Measurements from ENCODE around the gene FOXC1.

FOXC1 gene

GRCh38 chr6:1622851-1623768 is 13.4 kb downstream of the FOXC1 start:
- H3K9me3 ChIP-seq (ENCODE audit: control extremely low read depth in 1 of 5, control insufficient read depth in 4 of 5, insufficient read depth in 2 of 5, low read depth in 1 of 5, low read length in 4 of 5): peaks cover 0 to 5% (median 0%) of the 10 kb centered on the region in 5 experiments
- H3K4me1 ChIP-seq (ENCODE audit: control extremely low read depth in 1 of 4, control insufficient read depth in 4 of 4, insufficient read depth in 4 of 4, low read length in 3 of 4): peaks cover 0 to 31% (median 26%) of the 10 kb centered on the region in 4 experiments
- DNase-seq: no peak
- 100% methylated on average over 4 of the region's 8 CpGs for WGBS (ENCODE audit: insufficient coverage)
- H3K36me3 ChIP-seq (ENCODE audit: control insufficient read depth in 4 of 4, insufficient read depth in 4 of 4, low read length in 3 of 4): peaks cover 0 to 22% (median 3%) of the 10 kb centered on the region in 4 experiments
- no peak overlapping the region for H3K4me3 ChIP-seq (ENCODE audit: control insufficient read depth in 1 of 7, extremely low read depth in 1 of 7, insufficient read depth in 4 of 7, low read depth in 2 of 7, low read length in 6 of 7)
- ChIA-PET POLR2A (no interaction called here), CTCF (interaction anchor here (1.1 to 1.3 kb wide), 2 partner anchors 8 to 16 kb away, joined by 5 to 8 read pairs; no protein-coding TSS in a partner anchor)
- H3K27me3 ChIP-seq (replicated peaks in 2 of 5; ENCODE audit: control insufficient read depth in 4 of 5, insufficient read depth in 5 of 5, low read length in 4 of 5): peaks cover 32 to 100% (median 71%) of the 10 kb centered on the region in 5 experiments
- no peak overlapping the region for H3K27ac ChIP-seq (ENCODE audit: insufficient read depth in 1 of 2, low read depth in 1 of 2, low read length in 2 of 2, poor library complexity in 1 of 2, severe bottlenecking in 2 of 2)

DNA sequence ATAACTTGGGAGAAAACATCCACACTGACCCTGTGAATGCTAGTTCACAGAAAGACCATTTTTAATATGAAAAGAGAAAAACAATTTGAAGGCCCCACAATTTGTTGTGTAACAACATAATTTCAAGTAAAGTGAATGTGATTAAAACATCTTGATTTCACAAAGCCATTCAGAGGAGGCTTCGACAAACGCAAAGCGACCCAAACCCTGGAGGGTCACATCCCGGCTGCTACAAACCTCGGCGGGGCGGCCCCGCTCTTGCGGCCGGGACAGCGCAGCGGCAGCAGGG is 14.0 kb downstream of the FOXC1 start:
- POLR2A ChIA-PET: no interaction called here
- CTCF ChIA-PET: interaction anchor here (1.1 to 1.3 kb wide), 3 partner anchors 9 to 17 kb away, joined by 3 to 8 read pairs (median 5); no protein-coding TSS in a partner anchor
- Histone ChIP-seq H3K36me3 (ENCODE audit: control insufficient read depth in 4 of 4, insufficient read depth in 4 of 4, low read length in 3 of 4) (peaks cover 0 to 22% (median 3%) of the 10 kb centered on the region in 4 experiments), H3K27ac (ENCODE audit: insufficient read depth in 1 of 2, low read depth in 1 of 2, low read length in 2 of 2, poor library complexity in 1 of 2, severe bottlenecking in 2 of 2) (no peak overlapping the region), H3K4me1 (ENCODE audit: control extremely low read depth in 1 of 4, control insufficient read depth in 4 of 4, insufficient read depth in 4 of 4, low read length in 3 of 4) (peaks cover 0 to 31% (median 26%) of the 10 kb centered on the region in 4 experiments), H3K9me3 (ENCODE audit: control extremely low read depth in 1 of 5, control insufficient read depth in 4 of 5, insufficient read depth in 2 of 5, low read depth in 1 of 5, low read length in 4 of 5) (peaks cover 0 to 5% (median 0%) of the 10 kb centered on the region in 5 experiments), H3K27me3 (replicated peaks in 2 of 5; ENCODE audit: control insufficient read depth in 4 of 5, insufficient read depth in 5 of 5, low read length in 4 of 5) (peaks cover 32 to 100% (median 70%) of the 10 kb centered on the region in 5 experiments), H3K4me3 (ENCODE audit: control insufficient read depth in 1 of 7, extremely low read depth in 1 of 7, insufficient read depth in 4 of 7, low read depth in 2 of 7, low read length in 6 of 7) (no peak overlapping the region)
- WGBS (ENCODE audit: insufficient coverage): 95% methylated on average over 11 of the region's 12 CpGs
- no peak for DNase-seq

- H3K4me1 ChIP-seq (ENCODE audit: control extremely low read depth in 1 of 4, control insufficient read depth in 4 of 4, insufficient read depth in 4 of 4, low read length in 3 of 4): peaks cover 0 to 31% (median 26%) of the 10 kb centered on the region in 4 experiments
- DNase-seq: peak in 2 of 3 donors; percentile 70 to 74
- H3K4me3 ChIP-seq (ENCODE audit: control insufficient read depth in 1 of 7, extremely low read depth in 1 of 7, insufficient read depth in 4 of 7, low read depth in 2 of 7, low read length in 6 of 7): peak overlapping the region; percentile 24 to 81 (median 62)
- peaks cover 32 to 100% (median 68%) of the 10 kb centered on the region in 5 experiments for H3K27me3 ChIP-seq (replicated peaks in 2 of 5; ENCODE audit: control insufficient read depth in 4 of 5, insufficient read depth in 5 of 5, low read length in 4 of 5)
- H3K36me3 ChIP-seq (ENCODE audit: control insufficient read depth in 4 of 4, insufficient read depth in 4 of 4, low read length in 3 of 4): peaks cover 0 to 22% (median 3%) of the 10 kb centered on the region in 4 experiments
- POLR2A ChIA-PET: interaction anchor here (1.0 kb wide), 2 partner anchors 9 to 13 kb away, joined by 3 read pairs; no protein-coding TSS in a partner anchor
- H3K27ac ChIP-seq (ENCODE audit: insufficient read depth in 1 of 2, low read depth in 1 of 2, low read length in 2 of 2, poor library complexity in 1 of 2, severe bottlenecking in 2 of 2): no peak overlapping the region
- WGBS (ENCODE audit: insufficient coverage): 32% methylated on average over 53 of the region's 66 CpGs
- H3K9me3 ChIP-seq (ENCODE audit: control extremely low read depth in 1 of 5, control insufficient read depth in 4 of 5, insufficient read depth in 2 of 5, low read depth in 1 of 5, low read length in 4 of 5): peaks cover 0 to 5% (median 0%) of the 10 kb centered on the region in 5 experiments
- CTCF ChIA-PET: interaction anchor here (0.7 to 1.3 kb wide), 4 partner anchors 9 to 735 kb away, joined by 3 to 8 read pairs (median 5); no protein-coding TSS in a partner anchor
These were observed 14.5 kb downstream of the FOXC1 start for GRCh38 chr6:1624058-1624850.

DNA sequence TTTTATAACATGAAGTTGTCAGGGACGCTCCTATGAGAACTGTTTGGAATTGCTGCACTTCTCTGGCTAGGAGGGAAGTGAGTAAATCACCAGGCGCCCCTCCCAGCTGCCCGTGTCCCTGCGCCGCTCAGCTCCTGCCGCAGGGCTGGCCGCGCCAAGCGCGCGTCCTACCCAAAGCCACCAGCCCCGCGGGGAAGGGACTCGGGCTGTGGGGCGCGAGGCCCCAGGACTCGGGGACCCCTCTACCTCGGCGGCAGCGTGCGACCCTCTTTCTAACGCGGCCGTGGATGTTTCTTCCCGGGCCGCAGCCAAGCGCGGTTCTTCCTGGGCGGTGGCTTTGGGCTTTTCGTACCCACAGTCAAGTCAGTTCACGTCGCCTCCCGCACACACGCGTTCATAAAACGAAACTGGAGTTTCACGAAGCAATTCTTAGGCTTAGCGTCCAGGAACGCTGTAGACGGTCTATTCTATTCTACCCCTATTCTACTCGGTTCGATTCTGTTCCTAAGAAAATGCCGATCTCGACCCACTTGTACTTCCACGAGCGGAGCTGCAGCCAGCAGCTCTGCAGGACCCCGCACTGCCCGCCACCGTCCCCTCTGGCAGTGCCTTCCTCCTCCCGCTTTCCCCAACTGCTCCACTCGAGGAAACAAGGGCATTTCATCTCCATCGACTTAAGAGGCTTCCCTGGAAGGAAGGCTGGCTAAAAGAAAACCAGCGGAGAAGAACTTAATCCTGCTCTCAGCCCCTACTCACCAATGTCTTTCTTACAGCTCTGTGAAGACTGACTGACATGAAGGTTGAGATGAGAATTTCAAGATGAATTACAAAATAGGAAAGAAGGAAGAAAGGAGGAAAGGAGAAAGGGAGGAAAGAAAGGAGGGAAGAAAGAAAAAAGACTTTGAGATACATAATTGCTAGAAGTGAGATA is 15.4 kb downstream of the FOXC1 start:
- H3K36me3 ChIP-seq (ENCODE audit: control insufficient read depth in 4 of 4, insufficient read depth in 4 of 4, low read length in 3 of 4): peaks cover 0 to 24% (median 3%) of the 10 kb centered on the region in 4 experiments
- H3K9me3 ChIP-seq (ENCODE audit: control extremely low read depth in 1 of 5, control insufficient read depth in 4 of 5, insufficient read depth in 2 of 5, low read depth in 1 of 5, low read length in 4 of 5): peaks cover 0 to 5% (median 0%) of the 10 kb centered on the region in 5 experiments
- H3K4me3 ChIP-seq (ENCODE audit: control insufficient read depth in 1 of 7, extremely low read depth in 1 of 7, insufficient read depth in 4 of 7, low read depth in 2 of 7, low read length in 6 of 7): peak overlapping the region; percentile 7 to 81 (median 62)
- peaks cover 32 to 96% (median 63%) of the 10 kb centered on the region in 5 experiments for H3K27me3 ChIP-seq (replicated peaks in 2 of 5; ENCODE audit: control insufficient read depth in 4 of 5, insufficient read depth in 5 of 5, low read length in 4 of 5)
- POLR2A ChIA-PET: interaction anchor here (1.0 kb wide), 2 partner anchors 10 to 14 kb away, joined by 3 read pairs; no protein-coding TSS in a partner anchor
- peak in 2 of 3 donors; percentile 71 to 77 for DNase-seq
- H3K27ac ChIP-seq (ENCODE audit: insufficient read depth in 1 of 2, low read depth in 1 of 2, low read length in 2 of 2, poor library complexity in 1 of 2, severe bottlenecking in 2 of 2): no peak overlapping the region
- peaks cover 0 to 22% (median 20%) of the 10 kb centered on the region in 4 experiments for H3K4me1 ChIP-seq (ENCODE audit: control extremely low read depth in 1 of 4, control insufficient read depth in 4 of 4, insufficient read depth in 4 of 4, low read length in 3 of 4)
- CTCF ChIA-PET: interaction anchor here (0.7 to 4.3 kb wide), 5 partner anchors 9 to 734 kb away, joined by 3 to 23 read pairs (median 5); no protein-coding TSS in a partner anchor
- under 1% methylated on average over 50 of the region's 53 CpGs for WGBS (ENCODE audit: insufficient coverage)

- H3K36me3 ChIP-seq (ENCODE audit: control insufficient read depth in 4 of 4, insufficient read depth in 4 of 4, low read length in 3 of 4): peaks cover 0 to 24% (median 3%) of the 10 kb centered on the region in 4 experiments
- no peak overlapping the region for H3K27ac ChIP-seq (ENCODE audit: insufficient read depth in 1 of 2, low read depth in 1 of 2, low read length in 2 of 2, poor library complexity in 1 of 2, severe bottlenecking in 2 of 2)
- POLR2A ChIA-PET: interaction anchor here (0.6 kb wide), 1 partner anchor 14 kb away, joined by 4 read pairs; no protein-coding TSS in a partner anchor
- 14% methylated on average over 10 of the region's 18 CpGs for WGBS (ENCODE audit: insufficient coverage)
- CTCF ChIA-PET: interaction anchor here (1.1 to 4.3 kb wide), 2 partner anchors 10 to 14 kb away, joined by 3 to 23 read pairs; no protein-coding TSS in a partner anchor
- peaks cover 32 to 91% (median 58%) of the 10 kb centered on the region in 5 experiments for H3K27me3 ChIP-seq (replicated peaks in 2 of 5; ENCODE audit: control insufficient read depth in 4 of 5, insufficient read depth in 5 of 5, low read length in 4 of 5)
- DNase-seq: peak in 2 of 3 donors; percentile 61 to 71
- peaks cover 0 to 17% (median 16%) of the 10 kb centered on the region in 4 experiments for H3K4me1 ChIP-seq (ENCODE audit: control extremely low read depth in 1 of 4, control insufficient read depth in 4 of 4, insufficient read depth in 4 of 4, low read length in 3 of 4)
- H3K9me3 ChIP-seq (ENCODE audit: control extremely low read depth in 1 of 5, control insufficient read depth in 4 of 5, insufficient read depth in 2 of 5, low read depth in 1 of 5, low read length in 4 of 5): peaks cover 0 to 5% (median 0%) of the 10 kb centered on the region in 5 experiments
- H3K4me3 ChIP-seq (ENCODE audit: control insufficient read depth in 1 of 7, extremely low read depth in 1 of 7, insufficient read depth in 4 of 7, low read depth in 2 of 7, low read length in 6 of 7): peak overlapping the region in 2 of 7 experiments; percentile 78 to 81
These were observed 16.2 kb downstream of the FOXC1 start for GRCh38 chr6:1625794-1626435.

Data from common myeloid progenitor, CD34-positive (primary cell).